Mesothelial cell of epicardium (in vitro differentiated cells): ENCODE data around the gene P2RY6. TPM values are rescaled to one million over a fixed set of nuclear protein-coding genes. Genes with fewer than 3 reads are reported as not detected.

Experiments used
- DNase-seq, 2 experiments: peaks; one replicate each; pipeline ENCODE4 v3.0.0; 2021; ENCODE audit warnings: low spot score in 2 of 2; ENCODE audit not compliant: unreplicated experiment in 2 of 2
- H3K27ac Mint-ChIP-seq: 2 replicates; pipeline ENCODE4 v1.8.0; 2021; ENCODE audit warnings: mixed read lengths
- H3K27me3 Mint-ChIP-seq: 2 replicates; pipeline ENCODE4 v1.8.0; 2021; ENCODE audit warnings: low read depth, mixed read lengths
- H3K36me3 Mint-ChIP-seq: 2 replicates; pipeline ENCODE4 v1.8.0; 2021; ENCODE audit warnings: mixed read lengths
- H3K4me1 Mint-ChIP-seq: 2 replicates; pipeline ENCODE4 v1.8.0; 2021; ENCODE audit warnings: mixed read lengths
- H3K4me3 Mint-ChIP-seq: 2 replicates; pipeline ENCODE4 v1.8.0; 2021; ENCODE audit warnings: mild to moderate bottlenecking, moderate library complexity, mixed read lengths
- H3K9me3 Mint-ChIP-seq: 2 replicates; pipeline ENCODE4 v1.8.0; 2021; ENCODE audit warnings: mixed read lengths
- total RNA-seq: library from RNA; stranded (reverse); gene quantifications from 3 replicates; pipeline ENCODE4 v1.2.1, GENCODE V29; 2021
- TF ChIP-seq, protein P1 (sequence below): fragments of 200-600 bp; sonication (generic); IDR thresholded peaks from one replicate; pipeline ENCODE4 v1.5.0; 2021; ENCODE audit warnings: antibody characterized with exemption; ENCODE audit not compliant: unreplicated experiment

Gene P2RY6
- total RNA-seq, 1 donor from 2014 or later, result 0.45 TPM

DNA sequence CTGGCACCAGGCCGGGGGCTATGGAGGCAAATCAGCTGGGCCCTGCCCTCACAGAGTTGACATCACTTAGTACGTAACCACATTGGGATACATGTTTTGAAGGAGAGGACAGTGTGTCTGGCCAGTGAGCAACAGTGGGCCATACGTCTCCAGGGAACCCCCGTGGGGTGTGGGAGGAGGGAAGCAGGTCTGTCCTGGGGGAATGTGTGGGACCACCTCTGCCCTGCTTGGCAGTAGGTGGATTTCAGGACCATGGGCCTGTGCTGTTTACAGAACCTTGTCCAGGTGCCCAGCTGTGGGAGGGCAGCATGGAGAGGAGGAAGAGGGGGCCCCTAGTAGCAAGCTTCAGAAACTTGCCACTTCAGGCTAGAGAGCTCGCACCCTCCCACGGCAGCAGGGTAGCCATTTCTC is 33.0 kb upstream of the P2RY6 start:
- Mint-ChIP-seq H3K27me3 (no peaks in the 10 kb centered on the region), H3K4me1 (peaks cover 7% of the 10 kb centered on the region), H3K9me3 (no peaks in the 10 kb centered on the region), H3K4me3 (no peak overlapping the region), H3K36me3 (peaks cover 3% of the 10 kb centered on the region), H3K27ac (no peak overlapping the region)
- DNase-seq, result no peak
- TF ChIP-seq, protein P1, sequence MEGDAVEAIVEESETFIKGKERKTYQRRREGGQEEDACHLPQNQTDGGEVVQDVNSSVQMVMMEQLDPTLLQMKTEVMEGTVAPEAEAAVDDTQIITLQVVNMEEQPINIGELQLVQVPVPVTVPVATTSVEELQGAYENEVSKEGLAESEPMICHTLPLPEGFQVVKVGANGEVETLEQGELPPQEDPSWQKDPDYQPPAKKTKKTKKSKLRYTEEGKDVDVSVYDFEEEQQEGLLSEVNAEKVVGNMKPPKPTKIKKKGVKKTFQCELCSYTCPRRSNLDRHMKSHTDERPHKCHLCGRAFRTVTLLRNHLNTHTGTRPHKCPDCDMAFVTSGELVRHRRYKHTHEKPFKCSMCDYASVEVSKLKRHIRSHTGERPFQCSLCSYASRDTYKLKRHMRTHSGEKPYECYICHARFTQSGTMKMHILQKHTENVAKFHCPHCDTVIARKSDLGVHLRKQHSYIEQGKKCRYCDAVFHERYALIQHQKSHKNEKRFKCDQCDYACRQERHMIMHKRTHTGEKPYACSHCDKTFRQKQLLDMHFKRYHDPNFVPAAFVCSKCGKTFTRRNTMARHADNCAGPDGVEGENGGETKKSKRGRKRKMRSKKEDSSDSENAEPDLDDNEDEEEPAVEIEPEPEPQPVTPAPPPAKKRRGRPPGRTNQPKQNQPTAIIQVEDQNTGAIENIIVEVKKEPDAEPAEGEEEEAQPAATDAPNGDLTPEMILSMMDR, result no peak

GRCh38 chr11:73239571-73240189 is 32.5 kb upstream of the P2RY6 start:
- no peaks in the 10 kb centered on the region for H3K27me3 Mint-ChIP-seq
- peaks cover 3% of the 10 kb centered on the region for H3K36me3 Mint-ChIP-seq
- no peaks in the 10 kb centered on the region for H3K9me3 Mint-ChIP-seq
- H3K4me1 Mint-ChIP-seq, result peaks cover 7% of the 10 kb centered on the region
- DNase-seq, result no peak
- TF ChIP-seq, protein P1, result no peak
- H3K27ac Mint-ChIP-seq, result no peak overlapping the region
- H3K4me3 Mint-ChIP-seq, result no peak overlapping the region

DNA sequence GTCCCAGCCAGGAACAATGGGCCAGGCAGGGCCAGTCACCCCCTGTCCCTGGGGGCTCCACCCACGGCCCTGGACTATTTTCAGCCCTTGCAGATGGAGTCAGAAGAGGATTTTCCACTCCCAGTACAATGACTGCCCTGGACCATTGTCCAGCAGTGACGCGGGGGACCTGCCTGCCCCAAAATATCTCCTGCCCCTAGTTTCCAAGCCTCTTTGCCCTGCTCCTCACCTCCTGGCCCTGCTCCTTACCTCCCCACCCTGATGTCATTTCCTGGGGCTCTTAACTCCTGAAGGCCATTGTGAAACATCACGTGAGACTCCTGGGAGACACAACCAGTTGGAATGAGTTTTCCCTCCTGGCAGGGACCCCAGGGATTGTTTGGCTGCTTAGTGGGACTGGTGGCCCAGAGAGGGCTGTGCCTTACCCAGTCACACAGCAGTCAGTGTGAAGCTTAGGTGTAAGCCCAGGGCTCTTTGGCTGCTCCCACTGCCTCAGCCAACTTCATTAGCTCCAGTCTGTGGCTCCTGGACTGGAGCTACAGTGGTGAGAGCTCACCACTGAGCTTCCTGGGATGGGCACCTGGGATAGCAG is 31.9 kb upstream of the P2RY6 start:
- TF ChIP-seq, protein P1, result no peak
- Mint-ChIP-seq H3K27ac (no peak overlapping the region), H3K4me3 (no peak overlapping the region), H3K27me3 (no peaks in the 10 kb centered on the region), H3K36me3 (no peaks in the 10 kb centered on the region), H3K9me3 (no peaks in the 10 kb centered on the region), H3K4me1 (peaks cover 7% of the 10 kb centered on the region)
- DNase-seq, result no peak

- Mint-ChIP-seq H3K27ac (no peak overlapping the region), H3K4me3 (no peak overlapping the region), H3K27me3 (no peaks in the 10 kb centered on the region), H3K36me3 (no peaks in the 10 kb centered on the region), H3K4me1 (peaks cover 7% of the 10 kb centered on the region), H3K9me3 (no peaks in the 10 kb centered on the region)
- TF ChIP-seq, protein P1, result no peak
- no peak for DNase-seq
These were observed 30.8 kb upstream of the P2RY6 start for GRCh38 chr11:73241300-73241699.

- peak overlapping the region; percentile 63 for H3K27ac Mint-ChIP-seq
- peak overlapping the region; percentile 45 for H3K4me3 Mint-ChIP-seq
- TF ChIP-seq, protein P1, result peak; percentile 91
These were observed 29.7 kb upstream of the P2RY6 start for GRCh38 chr11:73242251-73243092.

More at GRCh38 chr11:73242251-73243092, 29.7 kb upstream of the P2RY6 start:
- H3K36me3 Mint-ChIP-seq, result no peaks in the 10 kb centered on the region
- H3K27me3 Mint-ChIP-seq, result no peaks in the 10 kb centered on the region
- peak; percentile 53 to 90 for DNase-seq
- H3K4me1 Mint-ChIP-seq, result peaks cover 7% of the 10 kb centered on the region
- H3K9me3 Mint-ChIP-seq, result no peaks in the 10 kb centered on the region
